HCT116 (cell line): ENCODE data around the gene CDH4.

Source experiments
- ATF3 ChIP-seq: IDR thresholded peaks from 2 replicates; pipeline ENCODE4 v1.6.1; 2012
- CEBPB ChIP-seq: IDR thresholded peaks from 2 replicates; pipeline ENCODE4 v1.6.1; 2012; ENCODE audit warnings: low read depth
- CTCF ChIP-seq, 3 experiments: fragments of 200-600 bp in 1 of 3; sonication (generic) in 1 of 3; IDR thresholded peaks in 2 of 3; conservative IDR thresholded peaks in 1 of 3; 2 replicates each; pipeline ENCODE4 v1.5.1; 2012 to 2017; ENCODE audit warnings: low read depth in 2 of 3, low read length in 2 of 3, antibody characterized with exemption in 1 of 3, borderline replicate concordance in 1 of 3, control low read depth in 1 of 3, mild to moderate bottlenecking in 1 of 3, mixed read lengths in 1 of 3, mixed run types in 1 of 3, moderate library complexity in 1 of 3; ENCODE audit not compliant: insufficient read depth in 1 of 3
- EZH2 ChIP-seq: fragments of 200-600 bp; sonication (generic); IDR thresholded peaks from 2 replicates; pipeline ENCODE4 v1.6.1; 2017; ENCODE audit warnings: antibody characterized with exemption, mixed run types
- EZH2phosphoT487 ChIP-seq: fragments of 200-600 bp; IDR thresholded peaks from 2 replicates; pipeline ENCODE4 v1.6.1; 2018; ENCODE audit warnings: antibody characterized with exemption, borderline replicate concordance
- POLR2A ChIP-seq: IDR thresholded peaks from 2 replicates; pipeline ENCODE4 v1.7.0; 2011; ENCODE audit warnings: borderline replicate concordance; ENCODE audit not compliant: insufficient read depth, insufficient read length; ENCODE audit errors: extremely low read depth
- POLR2AphosphoS5 ChIP-seq: IDR thresholded peaks from 2 replicates; pipeline ENCODE4 v1.6.1; 2011; ENCODE audit warnings: mild to moderate bottlenecking, low read depth, low read length, moderate library complexity
- RAD21 ChIP-seq: IDR thresholded peaks from 2 replicates; pipeline ENCODE4 v1.6.1; 2012; ENCODE audit warnings: low read depth, mild to moderate bottlenecking
- REST ChIP-seq: IDR thresholded peaks from 2 replicates; pipeline ENCODE4 v1.6.1; 2012; ENCODE audit warnings: low read depth
- SIN3A ChIP-seq: IDR thresholded peaks from 2 replicates; pipeline ENCODE4 v1.6.1; 2012; ENCODE audit warnings: low read depth
- ZBTB33 ChIP-seq: IDR thresholded peaks from 2 replicates; pipeline ENCODE4 v1.6.1; 2011; ENCODE audit warnings: mild to moderate bottlenecking, low read length, moderate library complexity; ENCODE audit not compliant: insufficient replicate concordance; ENCODE audit errors: extremely low read depth
- ZNF274 ChIP-seq: fragments of 200-500 bp; sonication (Bioruptor generic); IDR thresholded peaks from 2 replicates; pipeline ENCODE4 v1.6.1; 2014; ENCODE audit warnings: mild to moderate bottlenecking, low read depth, low read length, inconsistent platforms

DNA sequence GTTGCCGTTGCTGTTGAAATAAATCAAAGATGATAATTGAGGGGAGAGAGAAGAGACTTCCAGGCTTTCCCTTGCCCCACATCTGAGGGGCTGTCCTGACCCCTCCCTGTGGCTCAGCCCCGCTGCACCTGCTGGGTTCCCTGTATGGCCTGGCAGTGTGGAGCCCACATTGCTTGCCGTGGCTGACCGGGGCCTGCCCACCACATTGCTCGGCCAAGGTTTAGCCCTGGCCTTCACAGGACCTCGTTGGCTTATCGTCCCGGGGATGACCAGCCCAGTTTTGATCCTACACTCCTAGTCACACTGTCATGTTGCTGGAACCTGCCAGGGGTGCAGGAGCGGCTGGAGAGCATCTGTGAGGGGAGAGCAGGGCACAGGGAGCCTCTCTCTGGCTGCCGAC is 102.4 kb downstream of the CDH4 start:
- TF ChIP-seq CTCF (IDR thresholded peaks at IDR 0.05 in 2 of 3, conservative IDR thresholded peaks at IDR 0.05 in 1 of 3; ENCODE audit: borderline replicate concordance in 1 of 3, insufficient read depth in 1 of 3, low read depth in 2 of 3, low read length in 2 of 3): no peak
- no peak for TF ChIP-seq EZH2
- TF ChIP-seq CEBPB: no peak
- no peak for TF ChIP-seq ZNF274
- TF ChIP-seq RAD21: no peak
- no peak for TF ChIP-seq EZH2phosphoT487
- no peak for TF ChIP-seq POLR2A
- TF ChIP-seq POLR2AphosphoS5: no peak
- no peak for TF ChIP-seq ZBTB33
- no peak for TF ChIP-seq REST
- no peak for TF ChIP-seq ATF3
- TF ChIP-seq SIN3A: no peak
